Small intestine (tissue), 7 donors: Measurements from ENCODE around the gene BIVM. TPM values are rescaled to one million over a fixed set of nuclear protein-coding genes. Genes with fewer than 3 reads are reported as not detected.

ENCODE experiments used
- DNase-seq, 2 donors: peaks; one replicate each; pipeline versions ENCODE4 v3.0.0 to v3.0.0-alpha.2; 2013
- FAIRE-seq: peaks from 2 replicates; lab custom pipeline; 2012; peaks lifted over from hg19 to GRCh38; lab: Jason Lieb, UNC
- H3K27ac ChIP-seq, 3 donors: one replicate each; pipeline ENCODE4 v1.5.1; 2013; ENCODE audit warnings: low read length in 2 of 3, mild to moderate bottlenecking in 2 of 3, control low read depth in 1 of 3, inconsistent platforms in 1 of 3, low read depth in 1 of 3, moderate library complexity in 1 of 3
- H3K27me3 ChIP-seq, 3 donors: one replicate each; pipeline ENCODE4 v1.6.1; 2013; ENCODE audit warnings: low read length in 3 of 3, inconsistent platforms in 1 of 3; ENCODE audit not compliant: control insufficient read depth in 3 of 3, insufficient read depth in 3 of 3
- H3K36me3 ChIP-seq, 3 donors: one replicate each; pipeline ENCODE4 v1.6.1; 2013; ENCODE audit warnings: low read length in 3 of 3, inconsistent platforms in 1 of 3, low read depth in 1 of 3, mild to moderate bottlenecking in 1 of 3, moderate library complexity in 1 of 3; ENCODE audit not compliant: control insufficient read depth in 3 of 3, insufficient read depth in 2 of 3
- H3K4me1 ChIP-seq, 3 donors: one replicate each; pipeline ENCODE4 v1.6.1; 2013; ENCODE audit warnings: low read length in 2 of 3, inconsistent platforms in 1 of 3, low read depth in 1 of 3, mild to moderate bottlenecking in 1 of 3, moderate library complexity in 1 of 3; ENCODE audit not compliant: control insufficient read depth in 3 of 3, insufficient read depth in 2 of 3
- H3K4me3 ChIP-seq, 3 donors: one replicate each; pipeline ENCODE4 v1.5.1; 2013; ENCODE audit warnings: low read length in 3 of 3, control low read depth in 1 of 3, inconsistent platforms in 1 of 3, low read depth in 1 of 3, mild to moderate bottlenecking in 1 of 3, moderate library complexity in 1 of 3
- H3K9me3 ChIP-seq, 2 donors: one replicate each; pipeline ENCODE4 v1.6.1; 2013; ENCODE audit warnings: low read depth in 1 of 2, low read length in 1 of 2; ENCODE audit not compliant: control insufficient read depth in 2 of 2, insufficient read depth in 1 of 2
- WGBS, 3 donors: extraction: QIAGEN DNeasy Blood & Tissue Kit; methylation state at CpG; one replicate each; pipeline ENCODE4 v1.1.7; 2013; 5-methylcytosine and 5-hydroxymethylcytosine counted together
- polyA plus RNA-seq, 4 donors: library from polyadenylated mRNA; stranded (reverse) in 3 of 4; unstranded in 1 of 4; fragments of 200-250 nt in 3 of 4; fragments of 120-200 nt in 1 of 4; gene quantifications; one replicate each; pipeline versions ENCODE4 v1.2.1 to v1.2.3, GENCODE V29; 2013
- donor health status: healthy with polysubstance abuse.
- donor health status: control.
- donor health status: control.
- donor health status: Bipolar disorder and iron deficiency.
- donor health status: healthy.

Gene BIVM
- polyA plus RNA-seq, 4 donors: 7.3 to 35.6 (median 11.6) TPM

- DNase-seq (no peak), FAIRE-seq (no peak)
- H3K27ac ChIP-seq: no peak overlapping the region
- H3K4me1 ChIP-seq: peaks cover 0 to 10% (median 0%) of the 10 kb centered on the region in 3 donors
- no peaks in the 10 kb centered on the region for H3K9me3 ChIP-seq
- no peaks in the 10 kb centered on the region for H3K27me3 ChIP-seq
- peaks cover 2 to 21% (median 2%) of the 10 kb centered on the region in 3 donors for H3K36me3 ChIP-seq
- WGBS, 3 donors: 93 to 97% (median 96%) methylated on average over 4 of the region's 4 CpGs
- no peak overlapping the region for H3K4me3 ChIP-seq
Observed at GRCh38 chr13:102836471-102836870, 37.6 kb downstream of the BIVM start.

GRCh38 chr13:102838273-102838672, 39.4 kb downstream of the BIVM start:
- Histone ChIP-seq H3K27me3 (no peaks in the 10 kb centered on the region), H3K4me1 (peaks cover 0 to 10% (median 0%) of the 10 kb centered on the region in 3 donors), H3K27ac (no peak overlapping the region), H3K9me3 (no peaks in the 10 kb centered on the region), H3K4me3 (no peak overlapping the region), H3K36me3 (peaks cover 2 to 16% (median 2%) of the 10 kb centered on the region in 3 donors)
- WGBS, 3 donors: 13 to 52% (median 33%) methylated on average over 1 of the region's 1 CpG
- DNase-seq: peak in 1 of 2 donors; percentile 32
- no peak for FAIRE-seq

GRCh38 chr13:102838982-102839381, 40.1 kb downstream of the BIVM start:
- FAIRE-seq: no peak
- peaks cover 2 to 13% (median 2%) of the 10 kb centered on the region in 3 donors for H3K36me3 ChIP-seq
- 45 to 50% (median 46%) methylated on average over 4 of the region's 4 CpGs for WGBS, 3 donors

GRCh38 chr13:102839462-102839861, 40.5 kb downstream of the BIVM start:
- peak in 1 of 2 donors; percentile 20 for DNase-seq
- H3K4me3 ChIP-seq: no peak overlapping the region
- peaks cover 0 to 10% (median 0%) of the 10 kb centered on the region in 3 donors for H3K4me1 ChIP-seq
- H3K27me3 ChIP-seq: no peaks in the 10 kb centered on the region
- H3K36me3 ChIP-seq: peaks cover 2 to 13% (median 2%) of the 10 kb centered on the region in 3 donors
- H3K27ac ChIP-seq: no peak overlapping the region
- FAIRE-seq: no peak
- no peaks in the 10 kb centered on the region for H3K9me3 ChIP-seq
- whole genome bisulfite sequencing, 3 donors: 92 to 97% (median 93%) methylated on average over 5 of the region's 5 CpGs

More at GRCh38 chr13:102838982-102839381, 40.1 kb downstream of the BIVM start:
- no peak for DNase-seq
- no peaks in the 10 kb centered on the region for H3K9me3 ChIP-seq
- H3K27ac ChIP-seq: no peak overlapping the region
- no peaks in the 10 kb centered on the region for H3K27me3 ChIP-seq
- H3K4me3 ChIP-seq: no peak overlapping the region
- H3K4me1 ChIP-seq: peaks cover 0 to 10% (median 0%) of the 10 kb centered on the region in 3 donors

GRCh38 chr13:102845289-102845629, 46.3 kb downstream of the BIVM start:
- FAIRE-seq (no peak), DNase-seq (no peak)
- H3K36me3 ChIP-seq: peaks cover 0 to 3% (median 0%) of the 10 kb centered on the region in 3 donors
- WGBS, 3 donors: 1 to 2% (median 1%) methylated on average over 13 of the region's 13 CpGs
- H3K27ac ChIP-seq: peak overlapping the region; percentile 92 to 99 (median 97)
- H3K27me3 ChIP-seq: no peaks in the 10 kb centered on the region
- peaks cover 0 to 2% (median 0%) of the 10 kb centered on the region in 3 donors for H3K4me1 ChIP-seq
- no peaks in the 10 kb centered on the region for H3K9me3 ChIP-seq
- peak overlapping the region; percentile 62 to 98 (median 79) for H3K4me3 ChIP-seq

- Histone ChIP-seq H3K27ac (peak within 1 kb of the TSS; percentile 92 to 99 (median 97)), H3K4me1 (peaks cover 0 to 2% (median 0%) of the 10 kb centered on the region in 3 donors), H3K27me3 (no peaks in the 10 kb centered on the region), H3K4me3 (peak within 1 kb of the TSS; percentile 79 to 99 (median 98)), H3K9me3 (no peaks in the 10 kb centered on the region), H3K36me3 (peaks cover 0 to 3% (median 0%) of the 10 kb centered on the region in 3 donors)
- no peak for FAIRE-seq
- 0% methylated on average over 47 to 49 of the region's 49 CpGs for WGBS, 3 donors
- peak; percentile 97 to 100 for DNase-seq
Observed at GRCh38 chr13:102845630-102846260, 46.8 kb downstream of the BIVM start, which contains the start of gene ERCC5. ERCC5 (plus strand) TSS chr13:102846032; CDS start chr13:102846267, 235 bp downstream.

- DNase-seq: peak; percentile 68 to 69
- Histone ChIP-seq H3K36me3 (peaks cover 0 to 3% (median 0%) of the 10 kb centered on the region in 3 donors), H3K4me1 (peaks cover 0 to 2% (median 0%) of the 10 kb centered on the region in 3 donors), H3K27ac (peak overlapping the region; percentile 92 to 99 (median 97)), H3K4me3 (peak overlapping the region; percentile 79 to 99 (median 98)), H3K27me3 (no peaks in the 10 kb centered on the region), H3K9me3 (no peaks in the 10 kb centered on the region)
- no peak for FAIRE-seq
- 0 to 1% (median 1%) methylated on average over 31 of the region's 31 CpGs for WGBS, 3 donors
Observed at GRCh38 chr13:102846261-102847015, 47.5 kb downstream of the BIVM start.
